ENCODE data around the gene ERRFI1. TPM values are rescaled to one million over a fixed set of nuclear protein-coding genes. Genes with fewer than 3 reads are reported as not detected.

Gene ERRFI1
- total and polyA plus RNA-seq, 2 of the 8 experiments (the other 6 are each of a cell fraction or from before 2014, with no cell fraction given), result 23.4 to 46.1 TPM

DNA sequence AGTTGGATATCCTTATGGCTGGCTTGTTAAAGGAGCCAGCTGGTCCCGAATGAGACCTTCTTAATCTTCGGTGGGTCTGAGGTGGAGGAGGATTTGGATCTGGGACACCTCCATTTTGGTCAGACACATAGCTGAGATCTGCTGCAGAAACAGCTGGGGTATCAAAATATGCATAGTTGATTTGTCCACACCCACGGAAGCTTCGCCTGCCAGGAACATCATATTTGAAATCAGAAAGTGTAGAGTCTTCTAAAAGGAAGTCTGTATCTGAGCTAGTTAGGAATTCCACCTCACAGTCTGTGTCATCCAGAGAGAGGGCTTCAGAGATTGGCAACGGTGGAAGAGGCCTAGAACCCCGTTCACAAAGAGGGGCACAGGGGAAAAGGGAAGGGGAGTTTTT lies 12.3 kb downstream of the ERRFI1 start:
- Histone ChIP-seq H3K56ac (replicated peaks; ENCODE audit: insufficient read length, low read depth, low read length) (no peak overlapping the region), H4K91ac (replicated peaks; ENCODE audit: insufficient read length, low read length) (no peak overlapping the region), H4K5ac (ENCODE audit: insufficient read length, low read depth, low read length) (no peak overlapping the region), H3K27me3 (replicated peaks in 1 of 4; ENCODE audit: control insufficient read depth in 3 of 4, extremely low read depth in 1 of 4, insufficient read depth in 3 of 4, low read length in 3 of 4) (no peaks in the 10 kb centered on the region), H3K9me3 (ENCODE audit: insufficient read depth in 2 of 2, low read depth in 1 of 2, low read length in 1 of 2) (no peaks in the 10 kb centered on the region), H2AFZ (ENCODE audit: low read length) (no peak overlapping the region), H2BK5ac (ENCODE audit: low read depth, low read length) (no peak overlapping the region), H2AK5ac (ENCODE audit: low read depth, low read length) (no peak overlapping the region), H3K18ac (ENCODE audit: extremely low read depth, low read length) (no peak overlapping the region), H3K4me3 (ENCODE audit: extremely low read depth in 1 of 4, insufficient read depth in 2 of 4, low read depth in 3 of 4, low read length in 4 of 4) (no peak overlapping the region), H3K23me2 (ENCODE audit: low read depth, low read length) (no peaks in the 10 kb centered on the region), H2BK120ac (replicated peaks; ENCODE audit: low read depth, low read length) (no peak overlapping the region), H3K9ac (replicated peaks in 1 of 4; ENCODE audit: extremely low read depth in 1 of 4, low read depth in 3 of 4, low read length in 3 of 4) (no peak overlapping the region), H3K23ac (ENCODE audit: insufficient read length) (no peak overlapping the region), H2BK12ac (ENCODE audit: low read depth, low read length) (no peak overlapping the region), H3K14ac (ENCODE audit: insufficient read length) (no peak overlapping the region), H4K20me1 (replicated peaks in 1 of 2; ENCODE audit: control insufficient read depth in 1 of 2, insufficient read depth in 2 of 2, low read length in 2 of 2) (peaks cover 2 to 6% of the 10 kb centered on the region in 2 experiments), H3K36me3 (ENCODE audit: control insufficient read depth in 2 of 4, insufficient read depth in 4 of 4, low read length in 3 of 4) (peaks cover 12 to 41% (median 28%) of the 10 kb centered on the region in 4 experiments), H3K79me2 (ENCODE audit: control insufficient read depth in 1 of 2, insufficient read depth in 2 of 2, low read length in 2 of 2) (peaks cover 2 to 56% of the 10 kb centered on the region in 2 experiments), H3K4me1 (replicated peaks in 1 of 4; ENCODE audit: control insufficient read depth in 3 of 4, insufficient read depth in 4 of 4, low read length in 3 of 4) (peaks cover 2 to 10% (median 5%) of the 10 kb centered on the region in 4 experiments; a peak in 6 of 7 replicates), H3K4me2 (ENCODE audit: insufficient read depth in 1 of 2, low read depth in 2 of 2, low read length in 2 of 2) (no peak overlapping the region), H2BK20ac (ENCODE audit: low read length) (no peak overlapping the region), H4K8ac (ENCODE audit: extremely low read depth, insufficient read depth, low read length) (no peak overlapping the region), H3K27ac (ENCODE audit: low read depth, low read length) (no peak overlapping the region), H3K79me1 (ENCODE audit: low read depth, low read length) (no peaks in the 10 kb centered on the region; the same call in 1 of the 2 replicates), H2BK15ac (ENCODE audit: low read length) (no peak overlapping the region), H3K4ac (replicated peaks; ENCODE audit: insufficient read length, low read depth, low read length) (no peak overlapping the region)
- ChIA-PET POLR2A (ENCODE audit: partially characterized antibody) (interaction anchor here (0.6 to 1.1 kb wide), 2 partner anchors 13 to 206 kb away, joined by 3 read pairs; no protein-coding TSS in a partner anchor), CTCF (ENCODE audit: partially characterized antibody) (interaction anchor here (0.6 to 12.6 kb wide), 19 partner anchors 9 to 337 kb away, joined by 3 to 211 read pairs (median 6); partner anchors contain the start of gene SLC45A1)
- 90% methylated on average over 6 of the region's 6 CpGs; no CpG with 5 or more reads in 1 of the 2 experiments for WGBS, 2 experiments (ENCODE audit: extremely low coverage in 1 of 2, insufficient coverage in 1 of 2, insufficient read length in 1 of 2, insufficient replicate concordance in 2 of 2, low coverage in 1 of 2, low lambda C conversion rate in 2 of 2, missing lambda C conversion rate in 1 of 2)
- FAIRE-seq (no peak), DNase-seq (ENCODE audit: low read depth in 1 of 2, low spot score in 2 of 2) (no peak)
- TF ChIP-seq BCL11A (IDR thresholded peaks at IDR 0.05; ENCODE audit: low read depth in 2 of 2, low read length in 2 of 2), result no peak
- no peak for TF ChIP-seq TEAD4 (IDR thresholded peaks at IDR 0.05; ENCODE audit: low read depth, low read length)
- TF ChIP-seq SIX5 (IDR thresholded peaks at IDR 0.05; ENCODE audit: low read depth, low read length), result no peak
- no peak for TF ChIP-seq FOSL1 (IDR thresholded peaks at IDR 0.05; ENCODE audit: insufficient read depth, low read depth, low read length)
- no peak for TF ChIP-seq SIRT6 (IDR thresholded peaks at IDR 0.05; ENCODE audit: low read length)
- no peak for TF ChIP-seq NANOG (IDR thresholded peaks at IDR 0.05; ENCODE audit: insufficient read depth, low read depth, low read length, poor library complexity, severe bottlenecking)

All from H1 (cell line).